Activated CD8-positive, alpha-beta memory T cell treated with anti-CD3 and anti-CD28 coated beads, Interleukin-2, amount 10 ng/mL, durations not matched to agents 7 days and 5 days (primary cell): ENCODE measurements around the gene ASMTL. TPM values are rescaled to one million over a fixed set of nuclear protein-coding genes. Genes with fewer than 3 reads are reported as not detected.

Source experiments
- ATAC-seq: fragments of 150-1000 bp; cut with Tn5 transposase; one replicate; pipeline ENCODE4 v1.10.0; 2021; ENCODE audit warnings: moderate library complexity
- CTCF ChIA-PET: fragments of 350-600 bp; sonication (Branson Sonifier 250); formaldehyde crosslinking; loops from one replicate; lab custom pipeline; 2021; ENCODE audit warnings: antibody characterized with exemption; lab: Charles Lee
- DNase-seq: peaks from one replicate; pipeline ENCODE4 v3.0.0-alpha.2; 2020
- H3K27ac Mint-ChIP-seq: one replicate; pipeline ENCODE4 v1.8.0; 2021; ENCODE audit warnings: mild to moderate bottlenecking, mixed read lengths
- H3K27me3 Mint-ChIP-seq: one replicate; pipeline ENCODE4 v1.8.0; 2021; ENCODE audit warnings: mixed read lengths
- H3K36me3 Mint-ChIP-seq: one replicate; pipeline ENCODE4 v1.8.0; 2021; ENCODE audit warnings: mild to moderate bottlenecking, mixed read lengths
- H3K4me1 Mint-ChIP-seq: one replicate; pipeline ENCODE4 v1.8.0; 2021; ENCODE audit warnings: mixed read lengths
- H3K4me3 Mint-ChIP-seq: one replicate; pipeline ENCODE4 v1.8.0; 2021; ENCODE audit warnings: mild to moderate bottlenecking, moderate library complexity, mixed read lengths
- H3K9me3 Mint-ChIP-seq: one replicate; pipeline ENCODE4 v1.8.0; 2022; ENCODE audit warnings: low read depth, mixed read lengths
- total RNA-seq, 2 experiments: library from RNA; stranded (reverse); gene quantifications; one replicate each; pipeline ENCODE4 v1.2.3, GENCODE V29; 2021

Gene ASMTL
- total RNA-seq, 2 experiments from 2014 or later, result 39.9 to 44.7 TPM

GRCh38 chrX:1395646-1396216 is 57.0 kb downstream of the ASMTL start:
- H3K36me3 Mint-ChIP-seq, result peaks cover 18% of the 10 kb centered on the region
- H3K27me3 Mint-ChIP-seq, result no peaks in the 10 kb centered on the region
- ATAC-seq, result no peak
- no peak for DNase-seq
- no peak overlapping the region for H3K4me3 Mint-ChIP-seq
- peaks cover 30% of the 10 kb centered on the region for H3K4me1 Mint-ChIP-seq
- no peaks in the 10 kb centered on the region for H3K9me3 Mint-ChIP-seq
- no peak overlapping the region for H3K27ac Mint-ChIP-seq
- CTCF ChIA-PET, result no interaction called here

GRCh38 chrX:1394731-1395501 is 57.8 kb downstream of the ASMTL start:
- CTCF ChIA-PET, result no interaction called here
- ATAC-seq (no peak), DNase-seq (peak; percentile 35)
- Mint-ChIP-seq H3K27me3 (no peaks in the 10 kb centered on the region), H3K4me1 (peaks cover 36% of the 10 kb centered on the region), H3K36me3 (peaks cover 23% of the 10 kb centered on the region), H3K4me3 (peak overlapping the region; percentile 6), H3K9me3 (no peaks in the 10 kb centered on the region), H3K27ac (no peak overlapping the region)

DNA sequence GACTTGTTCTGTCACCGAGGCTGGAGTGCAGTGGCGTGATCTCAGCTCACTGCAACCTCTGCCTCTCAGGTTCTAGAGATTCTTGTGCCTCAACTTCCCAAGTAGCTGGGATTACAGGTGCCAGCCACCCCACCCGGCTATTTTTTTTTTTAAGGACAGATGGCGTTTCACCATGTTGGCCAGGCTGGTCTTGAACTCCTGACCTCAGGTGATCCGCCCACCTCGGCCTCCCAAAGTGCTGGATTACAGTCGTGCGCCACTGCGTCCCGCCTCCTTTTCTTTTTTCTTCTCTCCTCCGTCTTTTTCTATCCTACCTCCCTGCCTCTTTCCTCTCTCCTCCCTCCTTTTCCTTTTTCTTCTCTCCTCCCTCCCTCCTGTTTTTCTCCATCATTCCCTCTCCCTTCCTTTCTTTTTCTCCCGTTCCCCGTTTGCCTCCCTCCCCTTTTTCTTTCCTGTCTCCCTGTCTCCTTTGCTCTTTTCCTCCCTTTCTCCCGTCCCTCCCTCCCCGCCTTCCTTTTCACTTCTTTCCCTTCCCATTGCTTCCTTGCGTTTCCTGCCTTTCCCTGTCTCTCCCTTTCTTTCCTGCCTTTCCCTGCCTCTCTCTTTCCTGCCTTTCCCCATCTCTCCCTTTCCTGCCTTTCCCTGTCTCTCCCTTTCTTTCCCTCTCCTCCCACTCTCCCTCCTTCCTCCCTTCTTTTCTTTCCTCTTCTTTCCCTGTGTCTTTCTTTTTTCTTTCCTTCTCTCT is 58.7 kb downstream of the ASMTL start:
- peak overlapping the region; percentile 94 for H3K4me3 Mint-ChIP-seq
- H3K27me3 Mint-ChIP-seq, result no peaks in the 10 kb centered on the region
- ATAC-seq (no peak), DNase-seq (no peak)
- H3K9me3 Mint-ChIP-seq, result no peaks in the 10 kb centered on the region
- H3K27ac Mint-ChIP-seq, result peak overlapping the region; percentile 76
- CTCF ChIA-PET, result no interaction called here
- peaks cover 30% of the 10 kb centered on the region for H3K36me3 Mint-ChIP-seq
- H3K4me1 Mint-ChIP-seq, result peaks cover 43% of the 10 kb centered on the region

GRCh38 chrX:1392376-1393068 is 60.2 kb downstream of the ASMTL start:
- H3K4me3 Mint-ChIP-seq, result peak overlapping the region; percentile 94
- H3K4me1 Mint-ChIP-seq, result peaks cover 57% of the 10 kb centered on the region
- no peaks in the 10 kb centered on the region for H3K27me3 Mint-ChIP-seq
- CTCF ChIA-PET, result no interaction called here
- DNase-seq (no peak), ATAC-seq (peak; percentile 34)
- H3K27ac Mint-ChIP-seq, result peak overlapping the region; percentile 97
- H3K9me3 Mint-ChIP-seq, result no peaks in the 10 kb centered on the region
- H3K36me3 Mint-ChIP-seq, result peaks cover 45% of the 10 kb centered on the region

- DNase-seq (peak; percentile 99), ATAC-seq (peak; percentile 97)
- Mint-ChIP-seq H3K27ac (peak within 1 kb of the TSS; percentile 97), H3K4me1 (peaks cover 57% of the 10 kb centered on the region), H3K36me3 (peaks cover 52% of the 10 kb centered on the region), H3K27me3 (no peaks in the 10 kb centered on the region), H3K9me3 (no peaks in the 10 kb centered on the region), H3K4me3 (peak within 1 kb of the TSS; percentile 94)
- CTCF ChIA-PET, result no interaction called here
These were observed 60.9 kb downstream of the ASMTL start, which contains the start of gene SLC25A6 for GRCh38 chrX:1391707-1392375. SLC25A6 (minus strand) TSS chrX:1392113; CDS start chrX:1392009, 104 bp downstream.

DNA sequence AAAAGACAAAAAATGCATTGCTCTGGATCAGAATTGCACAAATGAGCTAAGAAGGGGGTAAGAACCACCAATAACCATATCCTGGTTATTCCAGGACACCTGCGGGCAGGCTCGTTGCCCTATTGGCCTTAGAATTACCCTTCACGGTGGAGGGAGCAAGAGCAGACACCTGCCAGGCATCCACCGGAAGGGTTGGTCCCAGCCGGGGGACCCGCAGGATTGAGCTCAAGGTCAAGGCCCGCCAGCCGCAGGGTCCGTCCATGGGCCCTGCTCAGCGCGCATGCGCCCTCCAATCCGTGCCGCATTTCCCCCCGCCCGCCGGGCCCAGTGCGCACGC is 61.4 kb downstream of the ASMTL start:
- Mint-ChIP-seq H3K27me3 (no peaks in the 10 kb centered on the region), H3K4me1 (peaks cover 57% of the 10 kb centered on the region), H3K36me3 (peaks cover 54% of the 10 kb centered on the region), H3K27ac (peak overlapping the region; percentile 97), H3K4me3 (peak overlapping the region; percentile 94), H3K9me3 (no peaks in the 10 kb centered on the region)
- DNase-seq (no peak), ATAC-seq (no peak)
- CTCF ChIA-PET, result no interaction called here

DNA sequence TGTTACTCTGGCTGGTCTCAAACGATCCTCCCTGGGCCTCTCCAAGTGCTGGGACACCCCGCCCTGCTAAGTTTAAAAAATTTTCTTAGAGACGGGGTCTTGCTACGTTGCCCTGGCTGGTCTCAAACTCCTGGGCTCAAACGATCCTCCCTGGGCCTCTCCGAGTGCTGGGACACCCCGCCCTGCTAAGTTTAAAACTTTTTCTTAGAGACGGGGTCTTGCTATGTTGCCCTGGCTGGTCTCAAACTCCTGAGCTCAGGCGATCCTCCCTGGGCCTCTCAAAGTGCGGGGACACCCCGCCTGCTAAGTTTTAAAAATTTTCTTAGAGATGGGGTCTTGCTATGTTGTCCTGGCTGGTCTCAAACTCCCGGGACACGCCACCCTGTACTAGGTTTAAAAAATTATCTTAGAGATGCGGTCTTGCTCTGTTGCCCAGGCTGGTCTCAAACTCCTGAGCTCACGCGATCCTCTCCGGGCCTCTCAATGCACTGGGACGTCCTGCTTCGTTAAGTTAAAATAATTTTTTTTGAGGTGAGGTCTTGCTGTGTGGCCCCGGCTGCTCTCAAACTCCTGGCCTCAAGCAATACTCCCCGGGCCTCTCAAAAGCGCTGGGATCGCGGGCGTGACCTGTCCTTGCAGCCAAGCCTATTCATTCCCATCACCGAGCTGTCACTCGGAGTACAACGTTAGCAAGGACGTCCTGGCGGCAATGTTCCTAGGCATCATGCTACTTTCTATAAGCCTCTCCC is 61.9 kb downstream of the ASMTL start:
- no peak for ATAC-seq
- H3K27me3 Mint-ChIP-seq, result no peaks in the 10 kb centered on the region
- H3K36me3 Mint-ChIP-seq, result peaks cover 52% of the 10 kb centered on the region
- CTCF ChIA-PET, result no interaction called here
- H3K4me3 Mint-ChIP-seq, result peak overlapping the region; percentile 94
- peak; percentile 39 for DNase-seq
- H3K27ac Mint-ChIP-seq, result peak overlapping the region; percentile 97
- peaks cover 54% of the 10 kb centered on the region for H3K4me1 Mint-ChIP-seq
- H3K9me3 Mint-ChIP-seq, result no peaks in the 10 kb centered on the region

GRCh38 chrX:1389993-1390285 is 62.8 kb downstream of the ASMTL start:
- Mint-ChIP-seq H3K4me1 (peaks cover 45% of the 10 kb centered on the region), H3K9me3 (no peaks in the 10 kb centered on the region), H3K27ac (no peak overlapping the region), H3K36me3 (peaks cover 54% of the 10 kb centered on the region), H3K4me3 (peak overlapping the region; percentile 43), H3K27me3 (no peaks in the 10 kb centered on the region)
- peak; percentile 33 for DNase-seq
- CTCF ChIA-PET, result no interaction called here
- ATAC-seq, result no peak

- H3K36me3 Mint-ChIP-seq, result peaks cover 58% of the 10 kb centered on the region
- no peak overlapping the region for H3K27ac Mint-ChIP-seq
- H3K4me3 Mint-ChIP-seq, result no peak overlapping the region
- H3K9me3 Mint-ChIP-seq, result no peaks in the 10 kb centered on the region
- peaks cover 41% of the 10 kb centered on the region for H3K4me1 Mint-ChIP-seq
- no peak for ATAC-seq
- CTCF ChIA-PET, result no interaction called here
- no peaks in the 10 kb centered on the region for H3K27me3 Mint-ChIP-seq
- peak; percentile 39 for DNase-seq
These were observed 63.3 kb downstream of the ASMTL start for GRCh38 chrX:1389181-1389992.

DNA sequence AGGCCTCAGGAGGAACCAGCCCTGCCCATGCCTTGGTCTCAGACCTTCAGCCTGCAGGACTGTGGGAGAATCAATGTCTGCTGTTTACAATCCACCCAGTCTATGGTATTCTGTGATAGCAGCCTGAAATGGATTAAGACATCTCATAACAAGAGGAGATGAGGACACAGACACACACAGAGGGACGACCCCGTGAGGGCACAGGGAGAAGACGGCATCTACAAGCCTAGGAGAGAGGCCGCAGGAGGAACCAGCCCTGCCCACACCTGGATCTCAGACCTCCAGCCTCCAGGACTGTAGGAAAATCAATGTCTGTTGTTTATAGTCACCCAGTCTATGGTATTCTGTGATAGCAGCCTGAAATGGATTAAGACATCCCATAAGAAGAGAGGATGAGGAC is 64.1 kb downstream of the ASMTL start:
- H3K9me3 Mint-ChIP-seq, result no peaks in the 10 kb centered on the region
- no peaks in the 10 kb centered on the region for H3K27me3 Mint-ChIP-seq
- no peak overlapping the region for H3K27ac Mint-ChIP-seq
- CTCF ChIA-PET, result no interaction called here
- ATAC-seq (no peak), DNase-seq (peak; percentile 31)
- no peak overlapping the region for H3K4me3 Mint-ChIP-seq
- H3K36me3 Mint-ChIP-seq, result peaks cover 60% of the 10 kb centered on the region
- peaks cover 35% of the 10 kb centered on the region for H3K4me1 Mint-ChIP-seq

GRCh38 chrX:1387141-1387776 is 65.5 kb downstream of the ASMTL start:
- CTCF ChIA-PET, result no interaction called here
- ATAC-seq (no peak), DNase-seq (peak; percentile 40)
- Mint-ChIP-seq H3K9me3 (no peaks in the 10 kb centered on the region), H3K4me3 (no peak overlapping the region), H3K36me3 (peaks cover 62% of the 10 kb centered on the region), H3K27ac (no peak overlapping the region), H3K4me1 (peaks cover 33% of the 10 kb centered on the region), H3K27me3 (no peaks in the 10 kb centered on the region)
